RPMI8226 (cell line): Measurements from ENCODE around the gene FBXL16.

Source experiments
- DNase-seq: peaks from one replicate; pipeline ENCODE4 v3.0.0-alpha.2; 2015

The FBXL16 gene

GRCh38 chr16:722835-723633 is 17.4 kb upstream of the FBXL16 start:
- DNase-seq, result no peak

- no peak for DNase-seq
Measured at GRCh38 chr16:721765-722540, 16.4 kb upstream of the FBXL16 start.

GRCh38 chr16:720990-721764 is 15.6 kb upstream of the FBXL16 start, which contains the start of gene ANTKMT:
ANTKMT (plus strand) TSS chr16:721146; CDS start chr16:721275, 129 bp downstream.
- peak; percentile 99 for DNase-seq

- DNase-seq, result peak; percentile 89
Measured at GRCh38 chr16:720447-720989, 14.9 kb upstream of the FBXL16 start.

- DNase-seq, result peak; percentile 60
Measured at GRCh38 chr16:719815-720446, 14.3 kb upstream of the FBXL16 start.

- DNase-seq, result no peak
Measured at GRCh38 chr16:718922-719321, 13.3 kb upstream of the FBXL16 start.

- DNase-seq, result no peak
Measured at GRCh38 chr16:718389-718788, 12.8 kb upstream of the FBXL16 start.

GRCh38 chr16:717450-718245 is 12.0 kb upstream of the FBXL16 start:
- no peak for DNase-seq

- no peak for DNase-seq
Measured at GRCh38 chr16:716768-717325, 11.2 kb upstream of the FBXL16 start.

- no peak for DNase-seq
Measured at GRCh38 chr16:716200-716568, 10.6 kb upstream of the FBXL16 start.

GRCh38 chr16:715477-716199 is 10.0 kb upstream of the FBXL16 start:
- peak; percentile 69 for DNase-seq

- DNase-seq, result peak; percentile 96
Measured at GRCh38 chr16:714558-715476, 9.2 kb upstream of the FBXL16 start, which contains the start of gene METRN. METRN (plus strand) TSS chr16:715118; CDS start chr16:715290, 172 bp downstream.

GRCh38 chr16:714079-714478 is 8.5 kb upstream of the FBXL16 start:
- DNase-seq, result no peak

- peak; percentile 75 for DNase-seq
Measured at GRCh38 chr16:712740-713250, 7.2 kb upstream of the FBXL16 start.

GRCh38 chr16:711548-712320 is 6.1 kb upstream of the FBXL16 start:
- DNase-seq, result peak; percentile 85

- no peak for DNase-seq
Measured at GRCh38 chr16:711084-711483, 5.5 kb upstream of the FBXL16 start.

GRCh38 chr16:710500-711075 is 5.0 kb upstream of the FBXL16 start:
- peak; percentile 22 for DNase-seq
